ENCODE measurements around the gene GLT1D1.

The GLT1D1 gene

DNA sequence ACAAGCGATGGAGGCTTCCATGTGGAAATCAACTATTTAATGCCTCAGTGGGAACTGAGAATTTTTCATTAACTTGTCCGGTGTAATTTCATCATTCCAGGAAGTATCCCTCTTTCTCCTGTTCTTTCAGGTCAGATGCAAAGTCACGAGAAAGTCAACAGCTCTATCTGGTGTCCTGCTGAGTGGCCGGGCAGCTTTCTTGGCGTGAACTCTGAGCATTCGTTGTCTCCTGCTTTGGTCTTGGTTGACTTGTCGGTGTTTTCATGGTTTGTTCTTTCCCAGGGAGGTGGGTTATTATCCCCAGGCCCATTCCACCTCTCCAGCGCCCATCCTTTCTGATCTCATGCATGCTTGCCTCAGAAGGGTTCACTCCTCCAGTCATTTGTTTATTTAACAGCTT is 149.1 kb downstream of the GLT1D1 start:
- DNase-seq (ENCODE audit: low spot score) = no peak

DNA sequence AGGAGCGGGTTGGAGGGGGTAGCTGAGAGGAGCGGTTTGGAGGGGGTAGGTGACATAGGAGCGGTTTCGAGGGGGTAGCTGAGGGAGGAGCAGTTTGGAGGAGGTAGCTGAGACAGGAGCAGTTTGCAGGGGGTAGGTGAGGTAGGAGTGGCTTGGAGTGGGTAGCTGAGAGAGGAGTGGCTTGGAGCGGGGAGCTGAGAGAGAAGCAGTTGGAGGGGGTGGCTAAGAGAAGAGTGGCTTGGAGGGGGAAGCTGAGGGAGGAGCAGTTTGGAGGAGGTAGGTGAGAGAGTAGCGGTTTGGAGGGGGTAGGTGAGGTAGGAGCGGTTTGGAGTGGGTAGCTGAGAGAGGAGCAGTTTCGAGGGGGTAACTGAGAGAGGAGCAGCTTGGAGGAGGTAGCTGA is 152.1 kb downstream of the GLT1D1 start:
- DNase-seq (ENCODE audit: low spot score) = no peak

DNA sequence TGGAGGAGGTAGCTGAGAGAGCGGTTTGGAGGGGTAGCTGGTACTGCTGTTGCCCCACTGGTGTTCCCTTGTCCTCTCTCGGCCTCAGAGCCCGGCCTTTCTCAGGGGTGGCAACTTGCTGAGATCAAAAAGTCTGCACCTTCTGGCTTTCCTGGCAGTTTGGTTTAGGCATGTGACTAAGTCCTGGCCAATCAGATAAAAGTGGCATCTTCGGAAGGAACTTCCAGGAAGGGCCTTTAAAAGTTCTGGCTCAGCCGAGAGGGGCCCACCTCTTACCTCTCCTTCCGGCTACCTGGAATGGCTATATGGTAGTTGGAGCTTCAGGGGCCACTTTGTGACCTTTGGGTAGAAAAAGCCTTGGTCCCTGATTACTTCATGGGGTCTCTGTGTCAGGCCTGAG is 152.6 kb downstream of the GLT1D1 start:
- DNase-seq (ENCODE audit: low spot score) = no peak

- no peak for DNase-seq (ENCODE audit: low spot score)
Observed at GRCh38 chr12:129009833-129010622, 156.8 kb downstream of the GLT1D1 start.

DNA sequence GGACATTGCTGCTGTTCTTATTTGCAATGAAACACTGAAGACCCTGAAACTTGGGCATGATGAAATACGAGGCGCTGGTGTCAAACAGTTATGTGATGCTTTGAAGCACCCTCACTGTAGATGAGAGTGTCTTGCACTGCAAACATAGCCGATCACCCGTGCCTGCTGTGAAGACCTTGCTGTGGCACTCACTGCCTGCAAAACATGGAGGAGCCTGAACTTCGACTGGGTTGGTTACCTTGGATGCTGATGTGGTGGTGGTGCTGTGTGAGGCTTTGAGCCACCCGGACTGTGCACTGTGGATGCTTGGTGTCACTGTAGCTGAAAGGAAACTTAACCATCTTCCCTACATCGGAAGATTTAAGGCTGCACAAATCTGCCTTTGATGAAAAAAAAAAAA is 162.9 kb downstream of the GLT1D1 start:
- DNase-seq (ENCODE audit: low spot score) = no peak

DNA sequence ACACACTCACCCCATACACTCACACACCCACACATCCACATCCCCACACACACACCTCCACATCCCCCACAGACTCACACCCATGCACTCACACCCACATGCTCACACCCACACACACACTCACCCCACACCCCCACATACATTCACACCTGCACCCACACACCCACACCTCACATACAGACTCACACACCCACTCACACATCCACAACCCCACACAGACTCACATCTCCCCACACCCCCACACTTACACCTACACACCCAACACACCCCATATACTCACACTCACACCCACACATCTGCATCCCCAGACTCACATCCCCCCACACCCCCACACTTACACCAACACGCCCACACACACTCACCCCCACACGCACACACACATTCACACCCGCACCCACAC is 171.8 kb downstream of the GLT1D1 start:
- no peak for DNase-seq (ENCODE audit: low spot score)

GRCh38 chr12:129028844-129029243 is 175.6 kb downstream of the GLT1D1 start:
- DNase-seq (ENCODE audit: low spot score) = no peak
